WTC11 (cell line): Measurements from ENCODE around the gene SGMS1. TPM values are rescaled to one million over a fixed set of nuclear protein-coding genes. Genes with fewer than 3 reads are reported as not detected.

Experiments
- ATAC-seq: fragments of 200-7000 bp; cut with Tn5 transposase; 2 replicates; pipeline ENCODE4 v1.10.0; 2021; ENCODE audit warnings: mild to moderate bottlenecking, moderate library complexity
- CTCF ChIA-PET: fragments of 300-600 bp; sonication (Branson Sonifier 250); formaldehyde crosslinking; loops from one replicate; lab custom pipeline; 2021; ENCODE audit warnings: antibody characterized with exemption; lab: Charles Lee
- POLR2A ChIA-PET: fragments of 350-600 bp; sonication (Branson Sonifier 250); formaldehyde crosslinking; loops from one replicate; lab custom pipeline; 2021; ENCODE audit warnings: antibody characterized with exemption; lab: Charles Lee
- DNase-seq: peaks from one replicate; pipeline ENCODE4 v3.0.0; 2021; ENCODE audit warnings: low spot score
- H3K27ac Mint-ChIP-seq: 2 replicates; pipeline ENCODE4 v1.8.0; 2021; ENCODE audit warnings: mixed read lengths
- H3K27me3 Mint-ChIP-seq: 2 replicates; pipeline ENCODE4 v1.8.0; 2021; ENCODE audit warnings: low read depth, mild to moderate bottlenecking, moderate library complexity, mixed read lengths
- H3K36me3 Mint-ChIP-seq: 2 replicates; pipeline ENCODE4 v1.8.0; 2021; ENCODE audit warnings: mixed read lengths
- H3K4me1 Mint-ChIP-seq: 2 replicates; pipeline ENCODE4 v1.8.0; 2022; ENCODE audit warnings: mixed read lengths
- H3K4me3 Mint-ChIP-seq: 2 replicates; pipeline ENCODE4 v1.8.0; 2021; ENCODE audit warnings: mild to moderate bottlenecking, moderate library complexity, mixed read lengths
- H3K9me3 Mint-ChIP-seq: 2 replicates; pipeline ENCODE4 v1.8.0; 2021; ENCODE audit warnings: mixed read lengths
- AFF4 ChIP-seq: sonication (generic); formaldehyde crosslinking; IDR thresholded peaks from 2 replicates; pipeline ENCODE4 v1.8.1; 2023; ENCODE audit warnings: mild to moderate bottlenecking, missing genetic modification reagents, borderline replicate concordance
- ARID4B ChIP-seq: sonication (generic); formaldehyde crosslinking; IDR thresholded peaks from 2 replicates; pipeline ENCODE4 v1.8.0; 2023; ENCODE audit warnings: missing genetic modification reagents, mild to moderate bottlenecking, borderline replicate concordance
- CREM ChIP-seq: sonication (generic); formaldehyde crosslinking; IDR thresholded peaks from 2 replicates; pipeline ENCODE4 v1.8.1; 2022; ENCODE audit warnings: mild to moderate bottlenecking, missing genetic modification reagents, moderate library complexity
- E2F1 ChIP-seq: sonication (generic); formaldehyde crosslinking; IDR thresholded peaks from 2 replicates; pipeline ENCODE4 v1.8.0; 2022; ENCODE audit warnings: mild to moderate bottlenecking, missing genetic modification reagents
- E2F4 ChIP-seq: sonication (generic); formaldehyde crosslinking; IDR thresholded peaks from 2 replicates; pipeline ENCODE4 v1.8.1; 2022; ENCODE audit warnings: low read depth, mild to moderate bottlenecking, moderate library complexity, missing genetic modification reagents, borderline replicate concordance
- ELF4 ChIP-seq: sonication (generic); formaldehyde crosslinking; IDR thresholded peaks from 2 replicates; pipeline ENCODE4 v1.8.1; 2022; ENCODE audit warnings: low read depth, mild to moderate bottlenecking, moderate library complexity, missing genetic modification reagents
- ESRRA ChIP-seq: sonication (generic); formaldehyde crosslinking; IDR thresholded peaks from 2 replicates; pipeline ENCODE4 v1.8.1; 2022; ENCODE audit warnings: mild to moderate bottlenecking, missing genetic modification reagents, borderline replicate concordance
- FOXK1 ChIP-seq: sonication (generic); formaldehyde crosslinking; IDR thresholded peaks from 2 replicates; pipeline ENCODE4 v1.8.0; 2022; ENCODE audit warnings: mild to moderate bottlenecking, moderate library complexity, missing genetic modification reagents
- HMGXB4 ChIP-seq: sonication (generic); formaldehyde crosslinking; IDR thresholded peaks from 2 replicates; pipeline ENCODE4 v1.8.1; 2023; ENCODE audit warnings: mild to moderate bottlenecking, moderate library complexity, missing genetic modification reagents
- KAT7 ChIP-seq: sonication (generic); formaldehyde crosslinking; IDR thresholded peaks from 2 replicates; pipeline ENCODE4 v1.8.1; 2023; ENCODE audit warnings: missing genetic modification reagents, mild to moderate bottlenecking, borderline replicate concordance
- MXD4 ChIP-seq: fragments of 250-450 bp; sonication (Bioruptor Pico); IDR thresholded peaks from 2 replicates; pipeline ENCODE4 v1.8.0; 2021; ENCODE audit warnings: mild to moderate bottlenecking, moderate library complexity, borderline replicate concordance
- MYBL2 ChIP-seq: sonication (generic); formaldehyde crosslinking; IDR thresholded peaks from 2 replicates; pipeline ENCODE4 v1.8.1; 2023; ENCODE audit warnings: mild to moderate bottlenecking, moderate library complexity, missing genetic modification reagents
- SMAD4 ChIP-seq: sonication (generic); formaldehyde crosslinking; IDR thresholded peaks from 2 replicates; pipeline ENCODE4 v1.8.0; 2022; ENCODE audit warnings: mild to moderate bottlenecking, missing genetic modification reagents
- STAT6 ChIP-seq: sonication (generic); formaldehyde crosslinking; conservative IDR thresholded peaks from 2 replicates; pipeline ENCODE4 v1.8.1; 2023; ENCODE audit warnings: mild to moderate bottlenecking, low read depth, missing genetic modification reagents, moderate library complexity
- ZNF121 ChIP-seq: sonication (generic); formaldehyde crosslinking; IDR thresholded peaks from 2 replicates; pipeline ENCODE4 v1.8.0; 2023; ENCODE audit warnings: missing genetic modification reagents
- ZNF138 ChIP-seq: sonication (generic); formaldehyde crosslinking; conservative IDR thresholded peaks from 2 replicates; pipeline ENCODE4 v1.8.1; 2022; ENCODE audit warnings: mild to moderate bottlenecking, moderate library complexity, missing genetic modification reagents
- ZNF416 ChIP-seq: fragments of 250-450 bp; sonication (Bioruptor Pico); IDR thresholded peaks from 2 replicates; pipeline ENCODE4 v1.9.0; 2021; ENCODE audit warnings: mild to moderate bottlenecking, inconsistent platforms
- total RNA-seq: library from RNA; stranded (reverse); gene quantifications from 3 replicates; pipeline ENCODE4 v1.2.3, GENCODE V29; 2021

The SGMS1 gene
- total RNA-seq, 1 experiment from 2014 or later, result 13.2 TPM

- Mint-ChIP-seq H3K36me3 (no peaks in the 10 kb centered on the region), H3K9me3 (no peaks in the 10 kb centered on the region), H3K27ac (no peak overlapping the region), H3K27me3 (no peaks in the 10 kb centered on the region), H3K4me1 (peaks cover 46% of the 10 kb centered on the region), H3K4me3 (no peak overlapping the region)
- ATAC-seq, result no peak
- CTCF ChIA-PET, result interaction anchor here (0.7 to 4.0 kb wide), 3 partner anchors 48 to 1801 kb away, joined by 3 to 29 read pairs (median 4); no protein-coding TSS in a partner anchor
- POLR2A ChIA-PET, result interaction anchor here (0.6 kb wide), 1 partner anchor 208 kb away, joined by 3 read pairs; no protein-coding TSS in a partner anchor
- no peak for DNase-seq
- no peak for TF ChIP-seq MXD4
- TF ChIP-seq ZNF121, result no peak
- no peak for TF ChIP-seq STAT6
- TF ChIP-seq ESRRA (CRISPR knock-in tag), result no peak
- TF ChIP-seq E2F4 (CRISPR knock-in tag), result no peak
- no peak for TF ChIP-seq CREM (CRISPR knock-in tag)
- no peak for TF ChIP-seq AFF4 (CRISPR knock-in tag)
- no peak for TF ChIP-seq ZNF138 (CRISPR knock-in tag)
- TF ChIP-seq KAT7 (CRISPR knock-in tag), result no peak
- TF ChIP-seq SMAD4 (CRISPR knock-in tag), result no peak
- TF ChIP-seq FOXK1, result no peak
Observed at GRCh38 chr10:50416181-50416824, 207.5 kb downstream of the SGMS1 start.

GRCh38 chr10:50415292-50415691 is 208.5 kb downstream of the SGMS1 start:
- Mint-ChIP-seq H3K4me3 (no peak overlapping the region), H3K27me3 (no peaks in the 10 kb centered on the region), H3K36me3 (no peaks in the 10 kb centered on the region), H3K9me3 (no peaks in the 10 kb centered on the region)
- DNase-seq (no peak), ATAC-seq (no peak)
- no peak for TF ChIP-seq E2F1
- no peak for TF ChIP-seq ARID4B (CRISPR knock-in tag)
- no peak for TF ChIP-seq ZNF416 (CRISPR knock-in tag)
- no peak for TF ChIP-seq HMGXB4
- no peak for TF ChIP-seq MYBL2 (CRISPR knock-in tag)
- no peak for TF ChIP-seq ELF4 (CRISPR knock-in tag)
- TF ChIP-seq, all 79 proteins: peak for 0
- POLR2A ChIA-PET, result no interaction called here
- CTCF ChIA-PET, result no interaction called here
- Mint-ChIP-seq H3K27ac (no peak overlapping the region), H3K4me1 (peaks cover 48% of the 10 kb centered on the region)
